IMR-90 (cell line): ENCODE measurements around the gene GRIA3. TPM values are rescaled to one million over a fixed set of nuclear protein-coding genes. Genes with fewer than 3 reads are reported as not detected.

Experiments used
- ATAC-seq: fragments of 200-7000 bp; cut with Tn5 transposase; 2 replicates; pipeline ENCODE4 v1.9.1; 2020; ENCODE audit warnings: low read depth, mild to moderate bottlenecking, moderate library complexity
- BruUV-seq: library from RNA; stranded (reverse); fragments of 400-500 nt; replicated peaks from 2 replicates; lab custom pipeline; 2021; lab: Mats Ljungman, UMichigan
- CTCF ChIA-PET: fragments of 300-600 bp; formaldehyde crosslinking; extraction: SDS; loops from one replicate; lab custom pipeline; 2021; ENCODE audit warnings: antibody characterized with exemption; lab: Yijun Ruan, JAX
- POLR2A ChIA-PET: fragments of 300-600 bp; sonication (Branson Sonifier 250); formaldehyde crosslinking; loops from one replicate; lab custom pipeline; 2022; ENCODE audit warnings: antibody characterized with exemption; ENCODE audit not compliant: unreplicated experiment; lab: Charles Lee
- DNase-seq: peaks from one replicate; pipeline ENCODE4 v3.0.0; 2013
- H2AFZ ChIP-seq: replicated peaks from 2 replicates; pipeline ENCODE3; 2013; ENCODE audit warnings: low read length, mild to moderate bottlenecking; ENCODE audit not compliant: poor library complexity
- H2AK5ac ChIP-seq: 2 replicates; pipeline ENCODE4 v1.6.1; 2013; ENCODE audit warnings: low read depth, low read length, inconsistent platforms
- H2AK9ac ChIP-seq: replicated peaks from 2 replicates; pipeline ENCODE3; 2013; ENCODE audit warnings: mild to moderate bottlenecking, low read depth, low read length, moderate library complexity; ENCODE audit not compliant: poor library complexity
- H2BK120ac ChIP-seq: 2 replicates; pipeline ENCODE4 v1.6.1; 2013; ENCODE audit warnings: low read depth, low read length, inconsistent platforms
- H2BK15ac ChIP-seq: 3 replicates; pipeline ENCODE4 v1.6.1; 2013; ENCODE audit warnings: low read depth, low read length, inconsistent platforms
- H2BK20ac ChIP-seq: 2 replicates; pipeline ENCODE4 v1.6.1; 2013; ENCODE audit warnings: low read depth, mild to moderate bottlenecking, inconsistent platforms, low read length, moderate library complexity
- H2BK5ac ChIP-seq: 2 replicates; pipeline ENCODE4 v1.6.1; 2013; ENCODE audit warnings: mild to moderate bottlenecking, low read depth, low read length, inconsistent platforms; ENCODE audit not compliant: poor library complexity, severe bottlenecking
- H3K14ac ChIP-seq: replicated peaks from 2 replicates; pipeline ENCODE4 v1.6.1; 2013; ENCODE audit warnings: low read depth, low read length, inconsistent platforms
- H3K18ac ChIP-seq: 2 replicates; pipeline ENCODE4 v1.6.1; 2013; ENCODE audit warnings: low read depth, low read length, control low read depth
- H3K23ac ChIP-seq: 2 replicates; pipeline ENCODE4 v1.6.1; 2013; ENCODE audit warnings: low read depth, low read length, inconsistent platforms
- H3K27ac ChIP-seq: 2 replicates; pipeline ENCODE4 v1.5.1; 2013; ENCODE audit warnings: mild to moderate bottlenecking, control low read depth, low read length; ENCODE audit not compliant: insufficient read depth
- H3K27me3 ChIP-seq: 2 replicates; pipeline ENCODE4 v1.6.1; 2013; ENCODE audit warnings: low read length; ENCODE audit not compliant: control insufficient read depth, insufficient read depth
- H3K36me3 ChIP-seq: 2 replicates; pipeline ENCODE4 v1.6.1; 2013; ENCODE audit warnings: low read length, mixed read lengths; ENCODE audit not compliant: control insufficient read depth, insufficient read depth
- H3K4ac ChIP-seq: 2 replicates; pipeline ENCODE4 v1.6.1; 2013; ENCODE audit warnings: low read depth, low read length, inconsistent platforms
- H3K4me1 ChIP-seq: 2 replicates; pipeline ENCODE4 v1.6.1; 2013; ENCODE audit warnings: low read length, mixed read lengths; ENCODE audit not compliant: control insufficient read depth, insufficient read depth
- H3K4me2 ChIP-seq: 2 replicates; pipeline ENCODE4 v1.6.1; 2013; ENCODE audit warnings: low read depth, mild to moderate bottlenecking, control low read depth, low read length, moderate library complexity
- H3K4me3 ChIP-seq: 2 replicates; pipeline ENCODE4 v1.5.1; 2013; ENCODE audit warnings: low read depth, mild to moderate bottlenecking, control low read depth, low read length, moderate library complexity; ENCODE audit not compliant: insufficient read depth
- H3K56ac ChIP-seq: 2 replicates; pipeline ENCODE4 v1.6.1; 2013; ENCODE audit warnings: low read length, inconsistent platforms; ENCODE audit not compliant: insufficient read depth; ENCODE audit errors: extremely low read depth
- H3K79me1 ChIP-seq, 2 experiments: 2 replicates each; pipeline ENCODE4 v1.6.1; 2013; ENCODE audit warnings: low read length in 2 of 2, inconsistent platforms in 1 of 2, low read depth in 1 of 2
- H3K9ac ChIP-seq: 2 replicates; pipeline ENCODE4 v1.6.1; 2013; ENCODE audit warnings: low read depth, low read length, control low read depth
- H3K9me1 ChIP-seq: 2 replicates; pipeline ENCODE4 v1.6.1; 2013; ENCODE audit warnings: low read length, inconsistent platforms; ENCODE audit not compliant: insufficient read depth
- H3K9me3 ChIP-seq: 2 replicates; pipeline ENCODE4 v1.6.1; 2013; ENCODE audit warnings: low read length; ENCODE audit not compliant: control insufficient read depth, insufficient read depth
- H4K20me1 ChIP-seq: 2 replicates; pipeline ENCODE4 v1.6.1; 2013; ENCODE audit warnings: low read length, inconsistent platforms; ENCODE audit not compliant: insufficient read depth
- H4K5ac ChIP-seq: 2 replicates; pipeline ENCODE4 v1.6.1; 2013; ENCODE audit warnings: mild to moderate bottlenecking, low read depth, low read length, control low read depth
- H4K8ac ChIP-seq, 2 experiments: 2 replicates each; pipeline ENCODE4 v1.6.1; 2013; ENCODE audit warnings: low read depth in 2 of 2, low read length in 2 of 2, control low read depth in 1 of 2, inconsistent platforms in 1 of 2
- H4K91ac ChIP-seq: 2 replicates; pipeline ENCODE4 v1.6.1; 2013; ENCODE audit warnings: low read depth, low read length, inconsistent platforms; ENCODE audit not compliant: insufficient read depth
- BHLHE40 ChIP-seq: fragments of 150-350 bp; IDR thresholded peaks from 2 replicates; pipeline ENCODE4 v1.6.1; 2016; ENCODE audit warnings: mild to moderate bottlenecking, low read depth, low read length
- ELK1 ChIP-seq: fragments of 150-350 bp; IDR thresholded peaks from 2 replicates; pipeline ENCODE4 v1.6.1; 2016; ENCODE audit warnings: low read depth, mild to moderate bottlenecking, low read length, moderate library complexity, borderline replicate concordance
- MXI1 ChIP-seq: IDR thresholded peaks from 2 replicates; pipeline ENCODE4 v1.6.1; 2012; ENCODE audit warnings: low read depth, mild to moderate bottlenecking, low read length, moderate library complexity, borderline replicate concordance
- POLR2A ChIP-seq: IDR thresholded peaks from 2 replicates; pipeline ENCODE4 v1.6.1; 2012; ENCODE audit warnings: mild to moderate bottlenecking, low read depth, low read length
- RFX5 ChIP-seq: IDR thresholded peaks from 2 replicates; pipeline ENCODE4 v1.8.0; 2012; ENCODE audit warnings: low read depth, mild to moderate bottlenecking, low read length, moderate library complexity
- USF2 ChIP-seq: fragments of 150-350 bp; IDR thresholded peaks from 2 replicates; pipeline ENCODE4 v1.6.1; 2017; ENCODE audit warnings: mild to moderate bottlenecking, antibody characterized with exemption, low read length, low read depth
- dilution Hi-C: fragments of 300-500 bp; cut with HindIII; formaldehyde crosslinking; loops from one replicate; pipeline ENCODE4 v1.14.3; 2018; ENCODE audit warnings: low sequenced_read_pairs; ENCODE audit not compliant: unreplicated experiment
- in situ Hi-C: fragments of 300-500 bp; cut with MboI; formaldehyde crosslinking; loops from 3 replicates; pipeline ENCODE4 v1.14.3; 2019; ENCODE audit warnings: low sequenced_read_pairs, inconsistent platforms, mixed read lengths
- intact Hi-C: fragments of 100-400 bp; cut with micrococcal nuclease; formaldehyde crosslinking; loops from 2 replicates; pipeline ENCODE4 v1.10.0; 2022
- polyA plus RNA-seq, 3 experiments: library from polyadenylated mRNA; depleted of rRNA; stranded (reverse); fragments of >200 nt; gene quantifications; 2 replicates each; pipeline ENCODE4 v1.2.3, GENCODE V29; 2012; ENCODE audit warnings: low replicate concordance in 1 of 3
- total RNA-seq: library from RNA; depleted of rRNA; stranded (reverse); fragments of >200 nt; gene quantifications from 2 replicates; pipeline ENCODE4 v1.2.3, GENCODE V29; 2012

Gene GRIA3
- total and polyA plus RNA-seq, 2 of the 4 experiments (the other 2 are of a cell fraction) = not detected

- Histone ChIP-seq H3K36me3 (no peaks in the 10 kb centered on the region), H3K18ac (no peak overlapping the region), H4K20me1 (no peaks in the 10 kb centered on the region), H3K79me1 (no peaks in the 10 kb centered on the region), H2BK5ac (no peak overlapping the region), H2AK9ac (no peak overlapping the region), H3K9me3 (no peaks in the 10 kb centered on the region), H3K27ac (no peak overlapping the region), H3K23ac (no peak overlapping the region), H4K8ac (no peak overlapping the region), H3K9me1 (no peaks in the 10 kb centered on the region), H2AK5ac (no peak overlapping the region), H4K91ac (no peak overlapping the region), H3K14ac (no peak overlapping the region), H3K4me1 (no peaks in the 10 kb centered on the region), H3K9ac (no peak overlapping the region), H2BK120ac (no peak overlapping the region), H3K4ac (no peak overlapping the region), H2AFZ (no peak overlapping the region), H3K27me3 (no peaks in the 10 kb centered on the region), H4K5ac (no peak overlapping the region), H2BK15ac (no peak overlapping the region), H3K56ac (no peak overlapping the region), H2BK20ac (no peak overlapping the region), H3K4me3 (no peak overlapping the region), H3K4me2 (no peak overlapping the region)
- TF ChIP-seq MXI1 (no peak), ELK1 (no peak), RFX5 (no peak), BHLHE40 (no peak), POLR2A (no peak), USF2 (no peak)
- dilution Hi-C loops = no loop called here
- DNase-seq = no peak
- no peak for ATAC-seq
- POLR2A ChIA-PET = no interaction called here
- intact Hi-C loops = no loop called here
- CTCF ChIA-PET = no interaction called here
- in situ Hi-C loops = no loop called here
- no TSS peak for BruUV-seq
Observed at GRCh38 chrX:123313486-123313885, 129.4 kb downstream of the GRIA3 start.
